ENCODE data around the gene ZFP64. TPM values are rescaled to one million over a fixed set of nuclear protein-coding genes. Genes with fewer than 3 reads are reported as not detected.

Gene ZFP64
- total RNA-seq, 1 donor from 2014 or later = 39.1 TPM

DNA sequence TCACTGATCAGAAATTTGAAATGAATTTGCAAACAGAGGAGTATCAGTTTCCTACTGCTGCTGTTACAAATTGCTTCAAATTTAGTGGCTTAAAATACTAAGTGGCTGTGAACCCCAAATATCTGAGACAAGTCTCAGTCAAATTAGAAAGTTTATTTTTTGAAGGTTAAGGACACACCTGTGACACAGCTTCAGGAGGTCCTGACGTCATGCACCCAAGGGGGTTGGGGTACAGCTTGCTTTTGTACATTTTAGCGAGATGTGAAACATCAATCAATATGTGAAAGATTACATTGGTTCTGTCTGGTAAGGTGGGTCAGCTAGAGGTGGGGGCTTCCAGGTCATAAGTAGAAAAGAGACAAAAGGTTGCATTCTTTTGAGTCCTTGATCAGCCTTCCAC lies 21.4 kb upstream of the ZFP64 start:
- no peak for DNase-seq
- Mint-ChIP-seq H3K27me3 (ENCODE audit: unreplicated experiment) (peaks cover 7% of the 10 kb centered on the region), H3K27ac (ENCODE audit: unreplicated experiment) (no peak overlapping the region), H3K36me3 (ENCODE audit: unreplicated experiment) (peaks cover 11% of the 10 kb centered on the region), H3K4me3 (ENCODE audit: unreplicated experiment) (no peak overlapping the region), H3K4me1 (ENCODE audit: low read depth, unreplicated experiment) (no peaks in the 10 kb centered on the region), H3K9me3 (ENCODE audit: unreplicated experiment) (peaks cover 7% of the 10 kb centered on the region)
- TF ChIP-seq CTCF (IDR thresholded peaks at IDR 0.05; ENCODE audit: partially characterized antibody, unreplicated experiment) = no peak

- peaks cover 8% of the 10 kb centered on the region for H3K36me3 Mint-ChIP-seq (ENCODE audit: unreplicated experiment)
- H3K27me3 Mint-ChIP-seq (ENCODE audit: unreplicated experiment) = peaks cover 7% of the 10 kb centered on the region
- H3K4me1 Mint-ChIP-seq (ENCODE audit: low read depth, unreplicated experiment) = no peaks in the 10 kb centered on the region
- no peak for TF ChIP-seq CTCF (IDR thresholded peaks at IDR 0.05; ENCODE audit: partially characterized antibody, unreplicated experiment)
- peaks cover 7% of the 10 kb centered on the region for H3K9me3 Mint-ChIP-seq (ENCODE audit: unreplicated experiment)
- H3K27ac Mint-ChIP-seq (ENCODE audit: unreplicated experiment) = no peak overlapping the region
- H3K4me3 Mint-ChIP-seq (ENCODE audit: unreplicated experiment) = no peak overlapping the region
- no peak for DNase-seq
Observed at GRCh38 chr20:52210037-52210990, 18.7 kb upstream of the ZFP64 start.

- DNase-seq = no peak
- H3K27me3 Mint-ChIP-seq (ENCODE audit: unreplicated experiment) = peaks cover 9% of the 10 kb centered on the region
- peaks cover 7% of the 10 kb centered on the region for H3K9me3 Mint-ChIP-seq (ENCODE audit: unreplicated experiment)
- TF ChIP-seq CTCF (IDR thresholded peaks at IDR 0.05; ENCODE audit: partially characterized antibody, unreplicated experiment) = no peak
- no peak overlapping the region for H3K27ac Mint-ChIP-seq (ENCODE audit: unreplicated experiment)
- H3K4me3 Mint-ChIP-seq (ENCODE audit: unreplicated experiment) = no peak overlapping the region
- H3K4me1 Mint-ChIP-seq (ENCODE audit: low read depth, unreplicated experiment) = no peaks in the 10 kb centered on the region
- peaks cover 4% of the 10 kb centered on the region for H3K36me3 Mint-ChIP-seq (ENCODE audit: unreplicated experiment)
Observed at GRCh38 chr20:52209154-52209571, 17.6 kb upstream of the ZFP64 start.

DNA sequence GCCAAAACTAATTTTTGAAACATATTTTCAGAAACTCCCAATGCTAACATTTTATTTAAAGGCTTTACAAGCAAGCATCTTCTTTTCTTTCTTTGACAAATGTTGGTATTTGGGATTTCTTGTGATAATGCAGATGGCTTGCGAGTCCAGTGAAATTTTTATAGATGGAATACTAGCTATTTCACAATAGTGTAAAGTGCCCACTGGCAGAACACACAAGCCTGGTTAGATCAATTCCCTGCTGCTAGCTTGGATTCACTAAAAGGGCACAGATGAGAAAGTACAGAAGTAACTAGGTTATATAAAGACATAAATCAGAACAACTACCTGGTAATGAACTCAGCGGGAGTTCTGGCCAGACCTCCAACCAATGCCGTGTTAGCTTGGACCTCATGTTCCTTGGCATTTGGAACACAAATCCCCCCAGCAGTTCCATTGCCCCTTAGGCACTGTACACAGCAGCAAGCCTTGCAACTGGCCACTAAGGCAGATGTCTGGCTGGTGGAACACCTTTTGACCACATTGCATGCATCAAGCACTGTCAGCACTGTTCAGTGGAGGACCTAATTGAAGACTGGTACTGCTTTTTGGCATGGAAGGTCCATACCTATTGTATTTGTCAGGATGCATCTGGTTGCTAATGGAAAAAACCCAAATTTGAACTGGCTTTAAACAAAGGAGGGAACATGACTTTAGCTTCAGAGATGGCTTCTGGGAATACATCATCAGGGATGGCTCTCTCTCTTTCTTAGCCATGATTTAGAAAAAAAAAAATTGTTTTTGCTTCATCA lies 15.6 kb upstream of the ZFP64 start:
- no peak for TF ChIP-seq CTCF (IDR thresholded peaks at IDR 0.05; ENCODE audit: partially characterized antibody, unreplicated experiment)
- Mint-ChIP-seq H3K4me3 (ENCODE audit: unreplicated experiment) (no peak overlapping the region), H3K27me3 (ENCODE audit: unreplicated experiment) (peaks cover 7% of the 10 kb centered on the region), H3K27ac (ENCODE audit: unreplicated experiment) (no peak overlapping the region), H3K9me3 (ENCODE audit: unreplicated experiment) (peaks cover 7% of the 10 kb centered on the region), H3K36me3 (ENCODE audit: unreplicated experiment) (peaks cover 4% of the 10 kb centered on the region), H3K4me1 (ENCODE audit: low read depth, unreplicated experiment) (no peaks in the 10 kb centered on the region)
- DNase-seq = no peak

All from glutamatergic neuron (in vitro differentiated cells).